Thoracic aorta endothelial cell (primary cell): ENCODE data around the gene TMEM168. TPM values are rescaled to one million over a fixed set of nuclear protein-coding genes. Genes with fewer than 3 reads are reported as not detected.

ENCODE experiments used
- total RNA-seq: library from RNA; depleted of rRNA; stranded (reverse); fragments of >200 nt; gene quantifications from 2 replicates; pipeline ENCODE4 v1.2.3, GENCODE V29; 2012

TMEM168 gene, protein sequence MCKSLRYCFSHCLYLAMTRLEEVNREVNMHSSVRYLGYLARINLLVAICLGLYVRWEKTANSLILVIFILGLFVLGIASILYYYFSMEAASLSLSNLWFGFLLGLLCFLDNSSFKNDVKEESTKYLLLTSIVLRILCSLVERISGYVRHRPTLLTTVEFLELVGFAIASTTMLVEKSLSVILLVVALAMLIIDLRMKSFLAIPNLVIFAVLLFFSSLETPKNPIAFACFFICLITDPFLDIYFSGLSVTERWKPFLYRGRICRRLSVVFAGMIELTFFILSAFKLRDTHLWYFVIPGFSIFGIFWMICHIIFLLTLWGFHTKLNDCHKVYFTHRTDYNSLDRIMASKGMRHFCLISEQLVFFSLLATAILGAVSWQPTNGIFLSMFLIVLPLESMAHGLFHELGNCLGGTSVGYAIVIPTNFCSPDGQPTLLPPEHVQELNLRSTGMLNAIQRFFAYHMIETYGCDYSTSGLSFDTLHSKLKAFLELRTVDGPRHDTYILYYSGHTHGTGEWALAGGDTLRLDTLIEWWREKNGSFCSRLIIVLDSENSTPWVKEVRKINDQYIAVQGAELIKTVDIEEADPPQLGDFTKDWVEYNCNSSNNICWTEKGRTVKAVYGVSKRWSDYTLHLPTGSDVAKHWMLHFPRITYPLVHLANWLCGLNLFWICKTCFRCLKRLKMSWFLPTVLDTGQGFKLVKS
- 35.4 and 37.3 TPM in 2 replicates for total RNA-seq

DNA sequence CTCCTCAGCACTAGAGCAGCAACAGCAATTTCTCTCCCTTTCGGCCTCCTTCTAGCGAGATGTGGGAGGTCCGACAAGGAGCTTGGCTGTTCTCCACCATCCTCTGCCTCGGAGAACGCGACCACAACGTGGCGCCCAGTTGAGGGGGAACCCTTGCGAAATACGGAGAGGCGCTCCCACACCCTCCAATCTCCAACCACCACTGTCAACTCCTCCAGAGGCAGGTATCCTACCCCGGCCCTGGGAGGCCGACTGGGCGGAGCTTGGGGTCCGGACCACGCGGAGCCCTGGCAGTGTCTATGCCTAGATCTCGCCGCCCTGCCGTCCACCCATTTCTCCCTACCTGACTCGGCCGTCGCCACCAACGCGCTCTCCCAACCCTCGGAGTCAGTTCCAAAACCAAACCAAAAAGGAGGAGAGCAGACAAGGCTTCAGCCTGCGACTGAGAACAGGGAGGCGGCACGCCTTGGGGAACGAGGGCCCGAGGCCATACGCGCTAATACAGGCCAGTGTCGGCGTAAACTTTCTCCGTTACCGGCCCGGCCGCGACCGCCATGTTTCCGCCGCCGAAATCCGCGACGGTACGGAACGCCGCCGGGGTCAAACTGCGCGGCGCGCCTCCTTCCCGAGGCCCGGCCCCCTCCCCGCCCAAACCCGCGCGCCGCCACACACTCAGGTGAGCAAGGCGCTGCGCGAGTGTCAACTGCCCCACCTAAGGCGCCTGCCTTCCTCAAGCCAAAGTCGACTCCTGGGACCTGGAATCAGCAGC is at the start of gene TMEM168:
Gene TMEM168, minus strand, starts transcription at position 577 of the 769 bp plus-strand sequence. CDS start 5,568 bp downstream, outside the sequence.

